KOPT-K1 (cell line): ENCODE results near the gene LRMDA.

Source experiments
- H3K27ac ChIP-seq: fragments of 200-600 bp; sonication (generic); 2 replicates; pipeline ENCODE4 v1.5.1; 2016; ENCODE audit warnings: antibody characterized with exemption, mild to moderate bottlenecking, low read depth, low read length; ENCODE audit not compliant: poor library complexity, severe bottlenecking
- H3K36me3 ChIP-seq: fragments of 200-600 bp; sonication (generic); 2 replicates; pipeline ENCODE4 v1.5.1; 2017; ENCODE audit warnings: antibody characterized with exemption, mild to moderate bottlenecking, low read length, moderate library complexity; ENCODE audit not compliant: insufficient read depth
- H3K9me3 ChIP-seq: fragments of 200-600 bp; sonication (generic); 2 replicates; pipeline ENCODE4 v1.5.1; 2017; ENCODE audit warnings: antibody characterized with exemption, low read length, mild to moderate bottlenecking; ENCODE audit not compliant: insufficient read depth, poor library complexity, severe bottlenecking

The LRMDA gene

DNA sequence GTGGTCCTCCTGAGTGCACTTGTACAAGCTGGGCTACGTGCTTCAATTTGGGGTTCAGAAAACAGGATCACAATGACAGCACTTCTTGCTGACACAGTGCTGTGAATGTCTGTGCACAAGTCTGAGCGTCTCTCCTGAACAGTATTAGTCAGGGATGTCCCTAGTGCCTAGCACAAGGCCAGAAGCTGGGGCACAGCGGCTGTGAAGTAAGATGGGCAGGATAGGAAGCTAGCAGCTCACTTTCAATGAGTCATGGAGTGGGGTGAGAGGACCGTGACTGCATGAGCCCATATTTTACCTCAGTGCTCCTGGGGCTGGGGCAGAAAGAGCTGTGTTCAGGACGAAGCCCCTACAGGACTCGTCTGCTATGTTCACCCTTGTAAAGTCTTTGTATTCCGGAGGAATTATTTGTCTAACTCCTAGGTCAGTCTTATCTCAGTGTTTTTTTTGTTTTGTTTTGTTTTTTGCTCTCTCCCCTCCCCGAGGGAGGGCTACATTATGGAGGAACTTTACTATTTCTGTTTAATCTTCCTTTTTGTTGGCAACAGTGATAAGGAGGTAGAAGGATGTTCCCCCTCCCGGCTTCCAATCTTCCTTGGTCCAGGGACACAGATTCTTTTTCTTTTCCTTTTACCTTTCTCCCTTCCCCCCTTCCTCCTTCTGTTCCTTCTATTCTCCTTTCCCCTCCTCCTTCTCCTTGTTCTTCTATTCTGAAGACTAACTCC lies 2.8 kb upstream of the LRMDA start:
- Histone ChIP-seq H3K36me3 (no peaks in the 10 kb centered on the region), H3K27ac (no peak overlapping the region), H3K9me3 (no peaks in the 10 kb centered on the region)

- Histone ChIP-seq H3K27ac (no peak overlapping the region), H3K9me3 (no peaks in the 10 kb centered on the region), H3K36me3 (no peaks in the 10 kb centered on the region)
These were observed 2.1 kb upstream of the LRMDA start for GRCh38 chr10:75429159-75429827.

DNA sequence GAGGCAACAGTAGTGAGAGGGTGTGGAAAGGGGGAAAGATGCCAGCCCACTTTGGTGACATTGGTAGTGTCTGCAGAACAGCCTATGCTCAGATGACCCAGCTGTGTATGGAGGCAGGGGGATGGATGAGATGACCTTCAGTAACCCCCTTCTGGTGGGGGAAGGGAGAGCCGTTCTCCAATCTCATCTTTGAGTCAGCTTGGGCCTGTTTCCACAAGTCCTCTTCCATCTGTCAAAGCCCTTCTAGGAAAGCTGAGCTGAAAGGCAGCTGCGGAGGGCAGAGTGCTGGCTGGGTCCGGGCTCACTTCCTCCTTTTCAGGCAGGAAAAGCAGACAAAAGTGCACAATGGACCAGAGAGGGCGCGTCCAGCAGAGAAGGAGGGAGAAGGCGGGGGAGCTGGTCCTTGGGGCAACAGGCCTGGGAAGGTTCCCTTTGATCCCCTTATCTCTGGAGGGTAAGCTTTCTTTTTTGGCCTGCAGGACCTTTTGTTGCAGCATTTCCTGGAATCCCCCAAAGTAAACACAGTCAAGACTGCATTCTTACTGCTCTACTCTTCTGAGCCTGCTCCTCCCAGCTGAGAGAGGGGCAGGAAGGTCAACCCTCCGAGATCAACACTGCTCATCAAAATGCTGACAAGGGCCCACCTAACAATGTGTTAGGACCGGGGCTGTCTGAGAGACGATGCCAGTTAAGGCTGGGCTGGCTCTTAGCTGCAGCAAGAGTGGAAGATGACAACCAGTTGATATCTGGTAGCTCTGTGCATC lies 1.2 kb upstream of the LRMDA start:
- H3K36me3 ChIP-seq, result no peaks in the 10 kb centered on the region
- H3K9me3 ChIP-seq, result no peaks in the 10 kb centered on the region
- H3K27ac ChIP-seq, result no peak overlapping the region

- Histone ChIP-seq H3K36me3 (no peaks in the 10 kb centered on the region), H3K9me3 (no peaks in the 10 kb centered on the region), H3K27ac (no peak overlapping the region)
These were observed 752 bp downstream of the LRMDA start for GRCh38 chr10:75432176-75432575.

GRCh38 chr10:75432763-75433162 lies 1.3 kb downstream of the LRMDA start:
- Histone ChIP-seq H3K36me3 (no peaks in the 10 kb centered on the region), H3K27ac (no peak overlapping the region), H3K9me3 (no peaks in the 10 kb centered on the region)

DNA sequence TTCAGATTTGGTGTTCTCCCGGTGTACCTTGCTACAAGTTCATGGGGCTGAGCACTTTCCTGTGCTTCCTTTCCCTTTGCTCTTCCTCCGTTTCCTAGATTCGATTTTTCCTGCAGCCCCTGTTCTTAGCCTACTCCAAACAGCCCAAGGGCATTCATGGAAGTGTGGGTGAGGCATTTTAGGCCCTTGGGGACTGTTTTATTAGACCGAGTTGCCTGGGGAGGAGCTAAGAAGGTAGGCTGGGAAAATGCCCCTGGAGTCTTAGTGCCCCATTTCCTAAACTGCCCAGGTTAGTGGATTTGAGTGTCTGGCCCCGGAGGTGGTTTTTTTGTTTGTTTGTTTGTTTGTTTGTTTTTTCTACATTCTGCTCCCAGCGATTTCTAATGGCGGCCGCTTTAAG lies 1.8 kb downstream of the LRMDA start:
- Histone ChIP-seq H3K27ac (no peak overlapping the region), H3K9me3 (no peaks in the 10 kb centered on the region), H3K36me3 (no peaks in the 10 kb centered on the region)

DNA sequence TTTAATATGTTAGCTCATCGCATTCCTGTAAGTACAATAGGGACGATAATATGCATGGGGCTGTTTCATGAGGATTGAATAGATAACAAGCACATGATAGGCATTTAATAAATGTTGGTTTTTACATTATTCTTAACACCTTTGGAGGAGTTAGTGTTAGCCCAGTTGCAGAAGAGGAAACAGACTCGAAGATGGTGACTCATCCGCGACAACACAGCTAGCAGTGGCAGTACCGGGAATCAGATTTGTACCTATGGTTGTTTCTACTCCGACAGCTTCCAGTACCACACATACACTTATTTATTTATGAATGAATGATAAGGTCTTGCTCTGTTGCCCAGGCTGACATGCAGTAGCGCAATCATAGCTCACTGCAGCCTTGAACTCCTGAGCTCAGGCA lies 2.9 kb downstream of the LRMDA start:
- Histone ChIP-seq H3K9me3 (no peaks in the 10 kb centered on the region), H3K36me3 (no peaks in the 10 kb centered on the region), H3K27ac (no peak overlapping the region)

GRCh38 chr10:75435291-75435690 lies 3.9 kb downstream of the LRMDA start:
- Histone ChIP-seq H3K9me3 (no peaks in the 10 kb centered on the region), H3K27ac (no peak overlapping the region), H3K36me3 (no peaks in the 10 kb centered on the region)

GRCh38 chr10:75436896-75437295 lies 5.5 kb downstream of the LRMDA start:
- Histone ChIP-seq H3K36me3 (no peaks in the 10 kb centered on the region), H3K27ac (no peak overlapping the region), H3K9me3 (no peaks in the 10 kb centered on the region)

DNA sequence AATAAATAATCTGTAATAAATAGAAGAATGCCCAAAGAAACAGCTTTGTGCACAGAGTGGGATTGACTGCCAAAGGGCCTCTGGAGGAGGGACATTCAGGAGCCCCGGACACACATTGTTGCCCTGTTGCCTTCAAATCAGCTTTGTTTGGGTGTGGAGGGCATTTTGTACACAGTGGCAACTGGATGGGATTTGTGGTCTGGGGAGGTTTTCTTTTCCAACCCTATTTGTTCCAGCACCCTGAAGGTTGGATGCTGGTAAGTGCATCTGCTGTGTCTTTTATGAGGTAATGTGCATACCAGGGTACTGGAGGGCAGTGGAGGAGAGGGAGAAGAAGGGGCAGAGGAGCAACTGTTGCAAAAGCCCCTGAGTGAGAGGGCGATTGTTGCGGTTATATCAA lies 6.3 kb downstream of the LRMDA start:
- Histone ChIP-seq H3K27ac (no peak overlapping the region), H3K36me3 (no peaks in the 10 kb centered on the region), H3K9me3 (peaks cover 8% of the 10 kb centered on the region)

DNA sequence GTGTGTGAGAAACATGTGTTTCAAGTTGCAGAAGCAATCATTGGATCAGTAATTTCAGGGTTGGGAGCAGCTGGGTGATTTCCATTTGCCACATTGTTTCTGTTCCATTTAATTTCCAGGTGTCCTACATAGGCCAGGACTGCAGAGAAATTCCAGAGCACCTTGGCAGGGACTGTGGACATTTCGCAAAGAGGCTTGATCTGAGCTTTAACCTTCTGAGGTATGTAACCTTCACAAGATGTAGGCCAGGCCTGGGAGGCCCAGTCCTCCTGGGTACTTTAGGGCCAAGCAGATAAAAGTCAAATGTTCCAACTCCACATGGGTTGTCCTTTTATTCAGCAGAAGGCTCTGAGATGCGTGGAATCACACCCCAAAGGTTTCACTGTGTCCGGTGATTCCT lies 6.9 kb downstream of the LRMDA start:
- H3K9me3 ChIP-seq, result peaks cover 13% of the 10 kb centered on the region
- H3K36me3 ChIP-seq, result no peaks in the 10 kb centered on the region
- no peak overlapping the region for H3K27ac ChIP-seq

DNA sequence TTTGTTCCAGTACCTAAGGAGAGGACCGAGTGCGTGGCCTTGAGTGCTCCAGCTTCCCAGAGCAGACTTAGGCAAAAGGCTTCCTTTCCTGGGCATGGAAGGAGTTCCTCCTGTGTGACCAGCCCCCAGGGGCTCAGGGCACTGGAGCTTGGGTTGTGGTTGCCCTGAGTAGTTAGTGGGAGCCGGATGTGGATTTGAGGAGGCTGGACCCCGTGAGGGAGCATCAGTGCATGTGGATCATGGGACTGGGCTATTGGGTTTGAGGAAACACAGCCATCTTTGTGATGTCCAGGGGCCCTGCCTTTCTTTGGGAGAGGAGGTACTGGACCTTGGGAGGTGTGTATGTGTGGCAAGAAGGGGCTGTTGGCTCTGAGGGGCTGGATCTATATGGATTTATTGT lies 8.4 kb downstream of the LRMDA start:
- no peaks in the 10 kb centered on the region for H3K36me3 ChIP-seq
- peaks cover 21% of the 10 kb centered on the region for H3K9me3 ChIP-seq
- no peak overlapping the region for H3K27ac ChIP-seq

GRCh38 chr10:75440271-75440793 lies 8.9 kb downstream of the LRMDA start:
- Histone ChIP-seq H3K36me3 (no peaks in the 10 kb centered on the region), H3K27ac (no peak overlapping the region), H3K9me3 (peaks cover 21% of the 10 kb centered on the region)

- Histone ChIP-seq H3K27ac (no peak overlapping the region), H3K9me3 (peaks cover 21% of the 10 kb centered on the region), H3K36me3 (no peaks in the 10 kb centered on the region)
These were observed 9.8 kb downstream of the LRMDA start for GRCh38 chr10:75441196-75441595.

- Histone ChIP-seq H3K27ac (no peak overlapping the region), H3K9me3 (peaks cover 21% of the 10 kb centered on the region), H3K36me3 (no peaks in the 10 kb centered on the region)
These were observed 10.3 kb downstream of the LRMDA start for GRCh38 chr10:75441682-75442081.
